ENCODE data around the gene DLGAP1. TPM values are rescaled to one million over a fixed set of nuclear protein-coding genes. Genes with fewer than 3 reads are reported as not detected.

The DLGAP1 gene
- total RNA-seq, 1 donor from 2014 or later, result 13.6 TPM

DNA sequence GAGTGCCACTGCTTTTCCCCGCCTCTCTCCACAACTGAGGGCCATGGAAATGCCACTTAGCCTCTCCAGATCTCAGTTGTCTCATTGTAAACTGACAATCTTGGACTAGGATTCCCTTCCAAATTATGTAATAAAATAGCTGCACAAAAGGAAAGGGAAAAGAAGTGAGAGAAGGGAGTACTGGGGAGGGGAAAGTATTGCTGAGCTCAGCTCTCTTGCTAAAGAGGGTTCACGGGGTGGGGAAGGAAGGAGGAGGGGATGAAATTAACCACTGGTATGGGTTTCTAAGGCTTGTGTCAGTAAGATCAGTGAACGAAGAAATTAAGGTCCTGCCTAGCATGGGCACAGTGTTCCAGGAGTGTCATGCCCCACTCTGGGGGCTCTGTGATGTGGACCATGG is 587.9 kb downstream of the DLGAP1 start:
- H3K27ac Mint-ChIP-seq (ENCODE audit: unreplicated experiment), result no peak overlapping the region
- DNase-seq, result no peak

DNA sequence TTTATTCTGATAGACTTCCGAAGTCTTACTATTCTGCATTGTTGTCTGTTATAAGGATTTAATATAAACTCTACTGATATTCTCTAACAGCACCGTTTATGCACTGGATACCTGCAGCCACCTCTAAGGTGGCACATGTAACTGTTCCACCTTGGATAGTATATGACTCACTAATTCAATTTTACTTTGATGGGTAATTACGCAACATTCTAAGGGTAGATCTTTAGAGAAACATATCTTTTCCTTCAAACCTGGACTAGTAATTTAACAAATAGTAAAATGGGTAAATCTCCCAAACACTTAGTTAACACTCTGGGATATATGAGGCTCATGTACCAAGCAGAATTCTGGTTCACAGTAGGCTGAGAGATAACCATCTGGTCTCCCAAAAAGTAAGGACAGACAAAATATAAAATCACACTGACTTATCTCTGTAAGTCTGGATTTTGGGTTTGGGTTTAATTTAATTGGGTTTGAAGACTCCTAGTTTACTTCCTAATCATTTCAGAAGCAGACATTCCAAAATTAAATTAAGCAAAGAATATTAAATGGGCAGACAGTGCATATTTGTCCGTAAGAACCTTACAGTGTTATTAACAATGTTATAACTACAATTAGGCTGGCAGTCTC is 590.3 kb downstream of the DLGAP1 start:
- Mint-ChIP-seq H3K9me3 (ENCODE audit: unreplicated experiment) (no peaks in the 10 kb centered on the region), H3K27ac (ENCODE audit: unreplicated experiment) (no peak overlapping the region), H3K36me3 (ENCODE audit: unreplicated experiment) (no peaks in the 10 kb centered on the region)

More for the DNA sequence above, 587.9 kb downstream of the DLGAP1 start:
- no peak overlapping the region for H3K4me3 Mint-ChIP-seq (ENCODE audit: unreplicated experiment)
- no peaks in the 10 kb centered on the region for H3K36me3 Mint-ChIP-seq (ENCODE audit: unreplicated experiment)
- no peak for TF ChIP-seq CTCF (IDR thresholded peaks at IDR 0.05; ENCODE audit: partially characterized antibody, unreplicated experiment)
- no peaks in the 10 kb centered on the region for H3K27me3 Mint-ChIP-seq (ENCODE audit: unreplicated experiment)
- no peaks in the 10 kb centered on the region for H3K9me3 Mint-ChIP-seq (ENCODE audit: unreplicated experiment)
- peaks cover 4% of the 10 kb centered on the region for H3K4me1 Mint-ChIP-seq (ENCODE audit: low read depth, unreplicated experiment)

GRCh38 chr18:3863593-3863992 is 591.5 kb downstream of the DLGAP1 start:
- no peak for DNase-seq
- H3K36me3 Mint-ChIP-seq (ENCODE audit: unreplicated experiment), result no peaks in the 10 kb centered on the region
- TF ChIP-seq CTCF (IDR thresholded peaks at IDR 0.05; ENCODE audit: partially characterized antibody, unreplicated experiment), result no peak
- H3K27ac Mint-ChIP-seq (ENCODE audit: unreplicated experiment), result no peak overlapping the region
- no peaks in the 10 kb centered on the region for H3K27me3 Mint-ChIP-seq (ENCODE audit: unreplicated experiment)
- no peak overlapping the region for H3K4me3 Mint-ChIP-seq (ENCODE audit: unreplicated experiment)
- H3K9me3 Mint-ChIP-seq (ENCODE audit: unreplicated experiment), result no peaks in the 10 kb centered on the region
- H3K4me1 Mint-ChIP-seq (ENCODE audit: low read depth, unreplicated experiment), result peaks cover 4% of the 10 kb centered on the region

More for the DNA sequence above, 590.3 kb downstream of the DLGAP1 start:
- no peak for TF ChIP-seq CTCF (IDR thresholded peaks at IDR 0.05; ENCODE audit: partially characterized antibody, unreplicated experiment)
- H3K27me3 Mint-ChIP-seq (ENCODE audit: unreplicated experiment), result no peaks in the 10 kb centered on the region
- no peak for DNase-seq
- H3K4me3 Mint-ChIP-seq (ENCODE audit: unreplicated experiment), result no peak overlapping the region
- peaks cover 4% of the 10 kb centered on the region for H3K4me1 Mint-ChIP-seq (ENCODE audit: low read depth, unreplicated experiment)

- no peak overlapping the region for H3K27ac Mint-ChIP-seq (ENCODE audit: unreplicated experiment)
- no peaks in the 10 kb centered on the region for H3K36me3 Mint-ChIP-seq (ENCODE audit: unreplicated experiment)
- H3K4me3 Mint-ChIP-seq (ENCODE audit: unreplicated experiment), result no peak overlapping the region
- H3K27me3 Mint-ChIP-seq (ENCODE audit: unreplicated experiment), result no peaks in the 10 kb centered on the region
- no peak for DNase-seq
- H3K4me1 Mint-ChIP-seq (ENCODE audit: low read depth, unreplicated experiment), result peaks cover 3% of the 10 kb centered on the region
- TF ChIP-seq CTCF (IDR thresholded peaks at IDR 0.05; ENCODE audit: partially characterized antibody, unreplicated experiment), result no peak
- no peaks in the 10 kb centered on the region for H3K9me3 Mint-ChIP-seq (ENCODE audit: unreplicated experiment)
Measured at GRCh38 chr18:3863006-3863405, 592.1 kb downstream of the DLGAP1 start.

- Mint-ChIP-seq H3K27ac (ENCODE audit: unreplicated experiment) (no peak overlapping the region), H3K9me3 (ENCODE audit: unreplicated experiment) (no peaks in the 10 kb centered on the region), H3K4me3 (ENCODE audit: unreplicated experiment) (no peak overlapping the region), H3K27me3 (ENCODE audit: unreplicated experiment) (no peaks in the 10 kb centered on the region), H3K36me3 (ENCODE audit: unreplicated experiment) (no peaks in the 10 kb centered on the region), H3K4me1 (ENCODE audit: low read depth, unreplicated experiment) (no peaks in the 10 kb centered on the region)
- TF ChIP-seq CTCF (IDR thresholded peaks at IDR 0.05; ENCODE audit: partially characterized antibody, unreplicated experiment), result no peak
- no peak for DNase-seq
Measured at GRCh38 chr18:3861495-3861894, 593.6 kb downstream of the DLGAP1 start.
